ENCODE data around the gene TMEM54.

TMEM54 gene

DNA sequence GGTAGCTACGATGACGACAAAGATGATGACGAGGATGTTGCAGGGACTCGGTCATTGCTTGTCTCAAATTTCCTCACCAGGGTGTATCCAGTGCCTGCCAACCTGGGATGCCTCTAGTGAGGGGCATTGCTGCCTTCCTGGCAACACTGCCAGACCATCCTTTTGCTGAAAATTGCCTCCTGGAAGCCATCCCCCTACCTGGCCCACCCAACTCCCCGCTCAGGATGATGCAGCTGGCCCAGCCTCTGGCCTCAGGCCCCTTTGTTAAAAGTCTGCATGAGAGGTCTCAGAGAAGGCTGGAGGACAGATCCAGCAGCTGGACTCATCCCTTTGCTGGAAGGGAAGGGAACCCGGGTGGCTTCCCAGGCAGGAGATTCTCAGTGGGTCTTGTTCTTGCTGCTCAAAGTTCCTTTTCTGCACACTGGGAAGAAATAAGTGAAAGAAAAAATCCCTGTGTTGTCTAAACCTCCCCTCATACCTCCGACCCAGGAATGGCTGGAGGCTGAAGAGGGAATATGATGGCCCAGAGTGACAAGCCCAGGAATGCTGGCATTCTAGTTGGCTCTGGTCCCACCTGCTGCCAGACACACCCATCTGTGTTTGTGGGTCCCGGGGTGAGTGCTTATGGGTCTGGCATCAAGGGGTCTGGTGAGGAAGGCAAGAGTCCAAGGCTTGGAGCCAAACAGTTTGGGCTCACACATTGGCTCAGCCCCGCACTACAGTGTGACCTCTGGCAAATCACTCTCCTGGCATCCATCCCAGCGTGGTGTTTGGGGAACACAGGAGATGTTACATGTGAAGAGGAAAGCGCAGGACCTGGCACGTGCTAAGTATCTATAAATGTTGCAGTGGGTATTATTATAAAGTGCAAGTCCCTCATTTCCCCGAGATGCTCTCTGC lies 23.7 kb downstream of the TMEM54 start:
- no peak for DNase-seq

DNA sequence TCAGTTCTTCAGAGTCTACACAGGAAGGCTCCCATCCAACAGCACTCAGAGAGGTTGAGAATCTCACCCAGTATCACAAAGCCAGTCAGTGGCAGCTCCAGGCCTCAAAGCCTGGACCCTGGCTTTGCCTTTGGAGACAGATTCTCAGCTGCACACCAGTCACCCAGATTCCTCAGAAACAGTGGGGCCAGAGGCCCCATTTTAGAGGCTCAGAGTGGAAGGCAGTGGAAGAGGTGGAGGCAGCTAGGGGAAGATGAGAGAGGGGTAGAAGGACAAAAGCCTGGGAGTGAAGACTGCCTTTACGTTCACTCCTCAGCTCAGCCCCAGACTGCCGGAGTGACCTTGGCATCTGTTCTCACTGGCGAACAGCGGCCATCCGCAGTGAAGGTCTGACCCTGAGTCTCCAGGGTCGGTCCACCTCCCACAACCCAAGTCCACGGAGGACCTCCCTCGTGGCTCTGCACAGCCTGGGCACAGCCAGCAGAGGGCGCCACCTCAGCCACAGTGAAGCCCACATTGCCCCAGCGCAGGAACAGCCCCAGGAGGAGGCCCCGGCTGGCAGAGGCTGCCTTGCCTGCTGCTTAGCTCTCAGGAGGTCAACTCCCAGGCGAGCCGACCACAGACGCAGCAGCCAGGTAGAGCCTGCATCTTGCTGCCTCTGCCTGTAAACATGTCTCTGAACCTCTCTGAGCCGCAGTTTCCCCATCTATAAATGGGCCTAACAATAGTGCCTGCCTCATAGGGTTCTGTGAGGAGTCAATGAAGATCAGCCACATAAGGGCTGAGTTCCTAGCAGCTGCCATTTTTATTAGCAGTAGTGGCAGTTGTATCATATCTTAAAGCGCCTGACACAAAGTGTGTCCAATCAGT lies 24.6 kb downstream of the TMEM54 start:
- peak in 1 of 2 experiments; percentile 47 for DNase-seq

- DNase-seq, result no peak
These were observed 26.1 kb downstream of the TMEM54 start for GRCh38 chr1:32874860-32875752.

DNA sequence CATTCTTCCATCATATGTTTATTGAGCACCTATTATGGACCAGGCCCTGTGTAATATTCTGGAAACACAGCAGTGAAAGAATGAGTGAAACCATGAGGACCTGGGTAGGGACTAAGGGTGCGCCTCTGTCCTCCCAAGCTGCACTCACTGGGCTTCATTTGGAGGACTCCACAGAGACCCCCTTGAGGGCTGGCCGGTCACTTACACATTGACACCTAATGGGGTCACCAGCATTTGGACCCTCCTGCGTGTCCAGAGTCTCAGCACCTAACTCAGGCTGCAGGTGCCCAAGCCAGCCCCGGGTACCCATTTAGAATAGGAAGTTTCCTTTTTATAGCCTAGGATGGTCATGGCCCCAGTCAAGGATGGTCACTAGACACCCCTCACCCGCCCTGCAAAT lies 27.7 kb downstream of the TMEM54 start:
- no peak for DNase-seq

DNA sequence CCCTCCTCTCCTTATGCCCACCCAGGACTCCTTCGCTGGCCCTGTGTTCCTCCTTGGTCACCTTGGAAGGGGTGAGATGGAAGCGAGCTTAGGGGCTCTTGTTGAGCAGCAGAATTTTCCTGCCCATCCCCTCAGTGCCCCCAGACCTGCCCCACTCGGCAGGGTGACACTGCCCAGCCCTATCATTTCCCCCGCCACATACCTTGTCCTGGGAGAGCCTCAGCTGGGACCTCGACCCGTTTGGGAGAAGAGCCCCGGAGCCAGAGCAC lies 29.1 kb downstream of the TMEM54 start:
- no peak for DNase-seq

DNA sequence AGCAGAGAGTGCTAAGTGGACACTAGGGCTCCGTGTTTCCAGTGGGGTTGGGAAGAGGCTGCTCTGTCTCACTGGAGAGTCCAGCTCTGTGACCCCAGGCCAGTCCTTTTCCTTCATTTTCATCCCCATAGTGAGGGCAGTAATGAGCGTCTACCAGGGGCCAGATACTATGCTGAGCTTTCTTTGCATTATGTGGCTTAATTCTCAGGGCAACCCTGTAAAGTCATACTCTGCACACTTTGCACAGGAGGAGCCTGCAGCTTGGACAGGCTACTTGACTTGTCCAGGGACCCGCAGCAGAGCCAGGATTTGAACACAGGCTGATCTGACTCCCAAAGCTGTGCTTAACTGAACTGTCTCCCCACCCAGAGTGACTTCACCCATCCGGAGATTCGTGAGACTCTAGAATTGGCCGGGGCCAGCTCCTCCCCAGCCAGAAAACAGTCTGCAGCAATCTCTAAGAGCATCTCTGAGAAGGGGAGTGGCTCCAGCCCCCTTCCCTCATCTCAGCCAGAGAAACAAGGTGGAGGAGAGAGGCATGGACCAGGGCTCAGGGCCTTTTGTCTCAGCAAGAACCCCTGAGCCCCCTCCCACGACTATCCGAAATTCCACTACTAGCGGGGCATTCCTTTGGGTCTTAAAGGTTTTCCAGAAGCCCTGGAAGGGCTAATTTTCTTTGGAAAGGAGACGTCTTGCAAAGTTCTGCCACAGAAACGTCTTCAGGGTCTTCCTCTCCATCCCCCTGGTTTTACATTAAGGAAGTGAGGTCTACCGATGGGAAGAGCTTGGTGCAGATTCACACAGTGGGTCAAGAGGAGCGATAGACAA lies 29.6 kb downstream of the TMEM54 start:
- no peak for DNase-seq

GRCh38 chr1:32870615-32871363 lies 30.4 kb downstream of the TMEM54 start, which contains the start of gene FNDC5:
FNDC5 (minus strand) TSS chr1:32870912.
- no peak for DNase-seq

DNA sequence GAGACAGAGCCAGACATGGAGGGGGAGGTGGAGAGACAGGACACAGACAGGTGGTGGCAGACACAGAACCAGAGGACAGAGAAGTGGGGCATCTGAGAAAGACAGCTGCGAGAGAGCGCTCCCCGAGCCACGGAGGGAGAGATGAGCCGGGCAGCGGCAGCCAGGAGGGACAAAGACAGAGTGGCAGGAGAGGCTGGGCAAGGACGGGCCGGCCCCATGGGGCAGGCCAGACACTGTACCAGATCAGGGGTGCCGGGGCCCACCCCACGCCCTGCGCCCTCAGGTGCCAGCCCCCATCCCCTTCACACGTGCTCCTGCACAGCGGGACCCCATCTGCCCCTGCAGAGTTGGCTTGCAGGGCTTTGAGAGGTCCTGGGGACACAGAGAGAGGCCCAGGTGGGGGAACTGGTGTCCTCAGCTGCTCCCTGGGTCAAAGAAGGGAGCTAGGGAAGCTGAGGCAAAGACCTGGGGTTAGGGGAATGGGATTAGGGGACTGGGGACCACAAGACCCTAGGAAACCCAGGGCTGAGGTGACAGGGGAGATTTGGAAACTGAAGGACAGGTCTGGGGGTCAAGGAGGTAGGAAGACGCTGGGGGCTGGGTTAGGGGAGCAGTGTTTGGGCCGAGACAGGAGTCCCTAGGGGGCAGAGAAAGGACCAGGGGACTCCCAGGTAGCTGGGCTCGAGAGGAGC lies 31.1 kb downstream of the TMEM54 start:
- DNase-seq, result peak in 1 of 2 experiments; percentile 26

- no peak for DNase-seq
These were observed 32.3 kb downstream of the TMEM54 start for GRCh38 chr1:32868806-32869455.

DNA sequence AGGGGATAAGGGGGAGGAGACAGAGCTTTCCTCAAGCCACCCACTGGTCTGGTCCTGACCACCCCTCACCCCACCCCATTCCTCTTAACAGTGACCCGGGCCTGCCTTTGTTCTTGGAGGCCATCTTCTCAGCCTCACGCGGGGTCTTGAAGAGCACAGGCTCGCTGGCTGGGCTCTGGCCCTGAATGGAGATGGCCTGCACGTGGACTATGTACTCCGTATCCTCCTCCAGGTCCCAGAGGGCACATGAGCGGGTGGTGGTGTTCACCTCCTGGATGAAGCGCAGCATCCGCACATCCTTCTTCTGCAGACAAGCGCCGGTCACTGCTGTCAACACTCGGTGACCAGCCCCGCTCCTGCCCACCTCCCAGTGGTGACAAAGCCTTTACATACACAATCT lies 33.1 kb downstream of the TMEM54 start:
- no peak for DNase-seq

DNA sequence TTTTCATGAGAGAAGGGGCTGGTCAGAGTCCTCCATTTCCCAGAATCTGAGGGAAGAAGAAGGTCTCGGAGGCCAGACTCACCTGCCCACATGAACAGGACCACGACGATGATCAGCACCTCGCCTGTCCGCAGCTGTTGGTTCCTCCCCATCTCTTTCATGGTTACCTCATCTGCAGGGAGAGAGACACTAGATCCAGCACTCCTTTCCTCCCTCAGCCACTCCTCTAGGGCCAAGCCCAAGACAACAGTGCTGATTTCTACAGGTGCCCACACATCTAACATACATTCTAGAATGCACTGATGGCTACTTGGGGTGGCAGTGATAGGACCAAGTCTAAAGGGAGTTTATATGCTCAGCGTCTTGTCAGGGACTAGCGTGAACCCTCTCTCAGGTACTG lies 33.5 kb downstream of the TMEM54 start:
- DNase-seq, result no peak

DNA sequence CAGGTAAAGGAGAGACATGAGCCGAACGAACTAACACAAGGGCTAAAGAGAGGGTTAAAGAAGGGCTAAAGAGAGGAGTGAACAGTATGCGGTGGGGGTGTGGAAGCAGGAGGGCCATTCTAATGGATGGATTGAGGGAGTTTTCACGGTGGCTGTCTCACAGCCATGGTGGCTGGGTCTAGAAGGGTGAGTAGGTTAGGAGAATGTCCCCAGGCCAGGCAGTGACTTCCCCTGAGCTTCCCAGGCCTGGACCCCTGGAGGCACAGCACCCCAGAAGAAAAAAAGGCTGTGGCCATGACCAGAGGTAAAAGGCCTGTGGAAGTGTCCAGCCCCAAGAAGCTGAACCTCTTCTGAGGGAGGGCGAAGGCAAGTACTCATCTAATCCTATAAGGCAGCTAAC lies 34.0 kb downstream of the TMEM54 start:
- no peak for DNase-seq

DNA sequence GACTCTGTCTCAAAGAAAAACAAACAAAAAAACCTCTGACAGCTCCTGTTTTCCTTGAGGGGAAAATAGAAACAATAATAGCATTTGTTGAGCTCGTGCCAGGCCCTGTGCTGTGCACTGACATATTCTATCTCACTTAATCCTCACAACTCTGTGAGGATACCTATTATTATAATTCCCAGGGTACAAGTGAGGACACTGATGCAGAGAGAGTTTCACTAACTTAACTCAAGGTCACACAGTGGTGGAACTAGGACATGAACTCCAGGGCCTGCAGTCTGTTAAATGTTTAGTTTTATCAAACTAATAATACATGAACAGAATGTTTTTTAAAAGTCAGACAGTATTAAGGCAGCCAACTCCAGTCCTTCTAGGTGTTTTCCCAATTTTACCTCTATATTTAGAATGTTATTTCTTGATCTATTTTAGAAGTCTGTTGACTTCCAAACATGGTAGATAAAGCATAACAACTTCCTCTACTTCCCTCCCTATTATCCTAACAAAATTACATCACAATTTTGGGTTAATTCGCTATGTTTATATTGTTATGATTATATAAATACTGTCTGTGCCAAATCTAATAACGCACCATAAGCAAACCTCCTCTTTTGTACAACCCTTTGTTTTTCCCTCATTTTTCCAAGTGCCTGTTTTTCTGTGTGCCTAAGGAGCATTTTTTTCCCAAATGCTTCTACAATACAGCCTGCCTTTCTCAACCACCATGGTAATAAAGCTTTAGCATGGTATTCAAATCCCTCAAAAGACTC lies 35.4 kb downstream of the TMEM54 start:
- DNase-seq, result no peak

DNA sequence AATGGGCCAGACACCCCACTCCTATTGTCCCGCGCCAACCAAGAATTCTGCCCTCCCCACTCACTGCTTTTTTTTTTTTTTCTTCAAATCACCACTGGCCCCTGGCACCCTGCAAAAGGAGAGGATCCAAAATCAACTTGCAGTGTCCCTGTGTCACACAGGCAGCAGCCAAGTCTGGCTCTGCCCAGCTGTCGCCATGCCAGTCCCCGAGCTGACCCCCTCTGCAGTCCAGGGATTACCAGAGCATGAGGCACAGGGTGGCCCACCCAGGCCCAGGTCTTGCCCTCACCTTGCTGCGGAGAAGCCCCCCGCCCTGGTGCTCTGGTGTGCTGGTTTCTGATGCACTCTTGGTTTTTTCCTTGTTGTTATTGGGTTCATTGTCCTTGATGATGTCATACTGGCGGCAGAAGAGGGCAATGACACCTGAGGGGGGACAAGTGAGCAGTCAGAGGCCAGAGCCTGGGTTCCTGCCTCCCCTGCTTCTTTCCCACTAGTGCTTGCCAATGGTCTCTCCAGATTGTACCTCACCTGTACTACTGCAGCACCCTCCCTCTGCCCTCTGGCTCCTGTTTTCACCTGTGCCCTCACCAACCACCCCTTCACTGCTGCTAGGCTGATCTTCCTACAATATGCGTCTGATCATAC lies 36.7 kb downstream of the TMEM54 start:
- no peak for DNase-seq

GRCh38 chr1:32863881-32864245 lies 37.3 kb downstream of the TMEM54 start:
- no peak for DNase-seq

GRCh38 chr1:32863218-32863880 lies 37.8 kb downstream of the TMEM54 start:
- no peak for DNase-seq

DNA sequence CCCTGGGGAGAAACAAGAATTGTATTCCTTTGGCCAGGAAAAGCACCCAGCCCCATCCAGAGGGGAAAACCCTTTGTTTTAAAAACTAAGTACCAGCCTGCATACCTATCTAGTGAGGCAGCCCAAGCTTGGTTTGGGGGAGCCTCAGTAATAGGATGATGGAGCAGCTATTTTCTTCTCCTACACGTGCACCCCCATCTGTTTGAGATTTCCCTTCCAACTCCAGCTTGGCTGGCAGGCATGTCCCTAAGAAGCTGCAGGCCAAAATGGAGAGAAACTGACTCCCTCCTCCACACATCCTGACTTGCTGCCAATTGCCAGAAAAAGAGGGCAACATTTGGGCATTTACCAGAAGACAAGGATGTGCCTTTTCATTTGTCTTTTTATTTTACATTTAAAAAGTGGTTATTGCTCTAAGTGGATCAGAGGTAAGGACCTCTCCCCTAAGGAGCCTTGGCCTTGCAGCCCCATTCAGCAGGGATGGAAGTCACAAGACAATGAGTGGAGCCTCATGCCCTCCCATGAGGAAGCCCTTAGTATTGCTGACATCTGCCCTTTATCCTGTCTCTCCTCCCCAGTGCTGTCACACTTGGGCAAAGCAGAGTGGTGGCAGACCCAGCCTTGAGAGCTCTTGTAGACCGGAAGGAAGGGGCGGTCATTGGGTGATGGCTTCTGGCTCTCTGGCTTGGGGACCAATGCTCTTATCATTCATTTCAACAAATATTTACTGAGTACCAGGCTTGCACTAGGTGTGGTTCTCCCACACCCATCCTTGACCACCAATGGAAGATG lies 39.1 kb downstream of the TMEM54 start:
- DNase-seq, result no peak

GRCh38 chr1:32860566-32860965 lies 40.6 kb downstream of the TMEM54 start:
- DNase-seq, result no peak
